Activated naive CD4-positive, alpha-beta T cell (primary cell): ENCODE results near the gene HTR1E.
"Not testable (repeated sequence)": the region's sequence is repeated elsewhere in the genome, so short reads cannot be mapped to it uniquely, and the experiment has no call there.

Experiments used
- DNase-seq, 4 experiments: peaks; one replicate each; lab custom pipeline; 2025; lab: John Stamatoyannopoulos, UW

HTR1E gene

DNA sequence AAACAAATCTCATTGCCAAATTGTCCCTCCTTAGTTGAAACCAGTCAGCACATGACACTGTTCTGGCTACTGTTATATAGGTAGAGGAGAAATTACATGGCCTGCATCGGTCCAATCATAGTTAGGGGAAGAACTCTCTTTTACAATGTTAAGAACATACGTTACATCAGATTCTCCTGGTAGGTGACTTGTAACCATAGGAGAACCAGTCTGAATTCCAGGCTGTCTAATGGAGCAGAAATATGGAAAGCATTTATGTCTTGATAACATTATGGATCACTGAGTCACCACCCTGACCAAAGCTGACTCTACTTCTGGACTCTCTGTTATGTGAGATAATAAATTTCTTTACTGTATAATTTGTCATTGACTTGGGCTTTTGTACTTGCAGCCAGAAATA, 40.9 kb downstream of the HTR1E start:
- DNase-seq: no peak

DNA sequence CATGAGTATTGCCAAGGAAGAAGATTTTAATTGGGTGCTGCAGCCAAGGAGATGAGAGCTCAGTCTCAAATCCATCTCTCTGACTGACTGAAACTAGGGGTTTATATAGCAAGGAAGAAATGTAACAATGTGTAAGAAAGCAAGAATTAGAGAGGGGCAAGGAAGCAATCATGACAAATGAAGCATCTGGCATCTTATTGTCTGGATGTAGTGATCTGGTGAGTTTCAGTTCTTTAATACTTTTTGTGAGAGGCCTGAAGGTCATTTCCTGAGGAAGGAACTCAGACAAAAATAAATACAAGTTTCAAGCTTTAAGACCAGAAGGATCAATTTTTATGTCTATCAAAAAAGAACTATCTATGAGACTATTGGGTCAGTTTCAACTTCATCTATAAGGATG, 64.2 kb downstream of the HTR1E start:
- DNase-seq: no peak

DNA sequence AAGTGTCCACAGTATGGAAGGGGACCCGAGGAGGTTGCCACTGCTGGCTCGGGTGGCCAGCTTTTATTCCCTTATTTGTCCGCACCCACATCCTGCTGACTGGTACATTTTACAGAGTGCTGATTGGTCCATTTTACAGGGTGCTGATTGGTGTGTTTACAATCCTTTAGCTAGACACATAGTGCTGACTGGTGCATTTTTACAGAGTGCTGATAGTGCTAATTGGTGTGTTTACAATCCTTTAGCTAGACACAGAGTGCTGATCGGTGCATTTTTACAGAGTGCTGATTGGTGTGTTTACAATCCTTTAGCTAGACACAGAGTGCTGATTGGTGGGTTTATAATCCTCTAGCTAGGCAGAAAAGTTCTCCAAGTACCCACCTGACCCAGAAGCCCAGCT, 65.1 kb downstream of the HTR1E start:
- DNase-seq: not testable (repeated sequence)

GRCh38 chr6:87006541-87006940, 69.2 kb downstream of the HTR1E start:
- not testable (repeated sequence) for DNase-seq

DNA sequence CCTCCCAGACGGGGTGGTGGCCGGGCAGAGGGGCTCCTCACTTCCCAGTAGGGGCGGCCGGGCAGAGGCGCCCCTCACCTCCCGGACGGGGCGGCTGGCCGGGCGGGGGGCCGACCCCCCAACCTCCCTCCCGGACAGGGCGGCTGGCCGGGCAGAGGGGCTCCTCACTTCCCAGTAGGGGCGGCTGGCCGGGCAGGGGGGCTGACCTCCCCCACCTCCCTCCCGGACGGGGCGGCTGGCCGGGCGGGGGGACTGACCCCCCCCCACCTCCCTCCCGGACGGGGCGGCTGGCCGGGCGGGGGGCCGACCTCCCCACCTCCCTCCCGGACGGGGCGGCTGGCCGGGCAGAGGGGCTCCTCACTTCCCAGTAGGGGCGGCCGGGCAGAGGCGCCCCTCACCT, 72.3 kb downstream of the HTR1E start:
- not testable (repeated sequence) for DNase-seq

GRCh38 chr6:87012035-87012434, 74.7 kb downstream of the HTR1E start:
- no peak for DNase-seq

GRCh38 chr6:87012743-87013142, 75.4 kb downstream of the HTR1E start:
- DNase-seq: no peak

DNA sequence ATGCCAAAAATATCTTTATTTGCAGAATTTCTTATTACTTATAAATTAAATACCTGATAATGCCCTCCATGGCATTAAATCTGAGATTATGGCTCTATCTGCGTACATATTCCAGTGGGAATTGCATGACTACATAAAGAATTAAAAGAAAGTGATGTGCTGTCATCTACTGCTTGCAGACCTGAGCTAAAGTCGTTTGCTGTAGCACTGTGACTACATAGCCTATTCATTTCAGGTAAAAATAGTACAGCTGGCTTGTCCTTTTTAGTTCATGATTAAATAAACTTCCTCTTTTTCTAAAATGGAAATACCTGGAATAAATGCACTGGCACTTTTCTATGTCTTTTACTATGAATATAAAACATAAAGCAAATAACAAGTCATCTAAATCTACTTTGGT, 79.4 kb downstream of the HTR1E start:
- no peak for DNase-seq

- DNase-seq: no peak
These were observed 89.7 kb downstream of the HTR1E start for GRCh38 chr6:87027021-87027420.

- DNase-seq: no peak
These were observed 92.5 kb downstream of the HTR1E start for GRCh38 chr6:87029711-87030314.

GRCh38 chr6:87040729-87041128, 103.4 kb downstream of the HTR1E start:
- DNase-seq: no peak

DNA sequence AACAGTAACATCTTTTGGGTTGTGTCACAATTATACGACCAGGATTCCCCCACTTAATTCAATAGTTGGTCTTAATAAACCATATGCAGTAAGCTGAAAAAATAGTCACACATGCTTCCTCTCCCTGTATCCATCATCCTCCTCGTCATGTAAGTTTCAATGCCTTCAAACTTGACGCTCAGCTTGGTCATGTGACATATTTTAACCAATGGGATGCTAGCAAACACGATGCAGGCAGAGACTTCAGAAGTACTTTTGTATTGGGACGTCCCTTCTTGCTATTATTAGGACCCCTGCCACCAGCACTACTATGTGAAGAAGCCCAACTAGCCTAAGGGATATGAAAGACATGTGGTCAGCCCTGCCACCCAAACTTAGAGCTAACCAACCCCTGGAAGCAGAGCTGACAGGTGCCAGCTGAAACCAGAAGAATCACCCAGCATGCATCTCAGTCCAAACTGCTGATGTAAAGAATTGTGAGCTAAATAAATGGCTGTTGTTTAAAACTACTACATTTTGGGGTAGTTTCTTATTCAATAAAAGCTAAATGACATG, 108.3 kb downstream of the HTR1E start:
- no peak for DNase-seq

DNA sequence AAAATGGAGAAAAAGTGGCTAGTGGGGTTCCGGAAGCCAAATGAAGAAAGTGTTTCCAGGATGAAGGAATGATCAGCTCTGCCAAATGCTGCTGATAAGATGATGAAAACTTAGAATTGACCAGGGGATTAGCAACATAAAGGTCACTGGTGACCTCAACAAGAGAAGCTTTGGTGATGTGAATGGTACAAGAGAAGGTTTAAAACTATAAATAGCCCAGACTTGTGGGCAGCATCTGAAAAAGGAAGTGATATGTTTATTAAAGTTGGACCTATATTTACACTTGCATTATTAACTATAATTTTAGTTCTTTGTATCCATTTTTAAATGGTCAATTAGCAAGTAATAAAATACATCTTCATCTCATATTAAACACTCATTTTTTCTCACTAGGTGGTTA, 112.5 kb downstream of the HTR1E start:
- no peak for DNase-seq

GRCh38 chr6:87053312-87053711, 116.0 kb downstream of the HTR1E start:
- DNase-seq: no peak

- no peak for DNase-seq
These were observed 117.0 kb downstream of the HTR1E start for GRCh38 chr6:87054143-87054833.

DNA sequence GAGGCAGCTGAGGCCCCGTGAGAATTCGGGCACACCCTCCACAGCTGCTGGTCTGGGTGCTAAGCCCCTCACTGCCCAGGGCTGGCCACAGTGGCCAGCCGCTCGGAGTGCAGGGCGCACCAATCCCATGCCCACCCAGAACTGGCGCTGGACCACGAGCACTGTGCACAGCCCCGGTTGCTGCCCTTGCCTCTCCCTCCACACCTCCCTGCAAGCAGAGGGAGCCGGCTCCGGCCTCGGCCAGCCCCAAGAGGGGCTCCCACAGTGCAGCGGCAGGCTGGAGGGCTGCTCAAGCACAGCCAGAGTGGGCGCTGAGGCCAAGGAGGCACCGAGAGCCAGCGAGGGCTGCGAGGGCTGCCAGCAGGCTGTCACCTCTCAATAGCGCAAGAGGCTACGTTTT, 122.6 kb downstream of the HTR1E start:
- DNase-seq: no peak

DNA sequence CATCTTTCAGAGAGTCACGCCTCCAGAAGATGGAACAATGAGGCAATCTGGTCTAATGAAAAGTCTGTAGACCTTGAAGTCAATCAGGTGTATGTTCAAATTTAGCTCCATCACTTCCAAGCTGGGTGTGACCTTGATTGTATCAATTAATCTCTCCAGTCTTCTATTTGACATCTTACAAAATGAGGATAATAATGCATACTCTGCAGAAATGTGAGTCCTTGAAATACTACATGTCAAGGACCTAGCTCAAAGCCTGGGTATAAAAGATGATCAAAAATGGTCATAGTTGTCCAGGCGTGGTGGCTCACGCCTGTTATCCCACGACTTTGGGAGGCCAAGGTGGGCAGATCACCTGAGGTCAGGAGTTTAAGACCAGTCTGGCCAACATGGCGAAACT, 127.8 kb downstream of the HTR1E start:
- no peak for DNase-seq
